Common myeloid progenitor, CD34-positive (primary cell): ENCODE data around the gene ADGRB3.

Source experiments
- CTCF ChIA-PET: fragments of 350-600 bp; sonication (Branson Sonifier 250); formaldehyde crosslinking; loops from one replicate; lab custom pipeline; 2021; ENCODE audit warnings: antibody characterized with exemption; lab: Charles Lee
- POLR2A ChIA-PET: fragments of 350-600 bp; sonication (Branson Sonifier 250); formaldehyde crosslinking; loops from one replicate; lab custom pipeline; 2021; ENCODE audit warnings: antibody characterized with exemption; lab: Charles Lee
- DNase-seq, 3 donors: peaks; one replicate each; pipeline versions ENCODE4 v3.0.0 to v3.0.0-alpha.2; 2013
- H3K27ac ChIP-seq, 2 experiments: 1 replicate in 1 of 2; 2 replicates in 1 of 2; pipeline ENCODE4 v1.7.0; 2013; ENCODE audit warnings: inconsistent platforms in 2 of 2, low read length in 2 of 2, mild to moderate bottlenecking in 2 of 2, low read depth in 1 of 2, moderate library complexity in 1 of 2; ENCODE audit not compliant: severe bottlenecking in 2 of 2, insufficient read depth in 1 of 2, poor library complexity in 1 of 2
- H3K27me3 ChIP-seq, 5 experiments: replicated peaks in 2 of 5; 1 replicate in 3 of 5; 2 replicates in 2 of 5; pipeline versions ENCODE4 v1.6.1 to v1.7.0; 2013; ENCODE audit warnings: low read length in 4 of 5, mild to moderate bottlenecking in 2 of 5, moderate library complexity in 2 of 5, inconsistent platforms in 1 of 5; ENCODE audit not compliant: insufficient read depth in 5 of 5, control insufficient read depth in 4 of 5
- H3K36me3 ChIP-seq, 4 experiments: 1 replicate in 2 of 4; 2 replicates in 2 of 4; pipeline versions ENCODE4 v1.6.1 to v1.7.0; 2013; ENCODE audit warnings: low read length in 3 of 4, control low read depth in 1 of 4, mild to moderate bottlenecking in 1 of 4; ENCODE audit not compliant: control insufficient read depth in 4 of 4, insufficient read depth in 4 of 4
- H3K4me1 ChIP-seq, 4 experiments: 1 replicate in 3 of 4; 2 replicates in 1 of 4; pipeline versions ENCODE4 v1.6.1 to v1.7.1; 2013; ENCODE audit warnings: low read length in 3 of 4, mild to moderate bottlenecking in 3 of 4, control low read depth in 1 of 4, inconsistent platforms in 1 of 4, moderate library complexity in 1 of 4; ENCODE audit not compliant: control insufficient read depth in 4 of 4, insufficient read depth in 4 of 4; ENCODE audit errors: control extremely low read depth in 1 of 4
- H3K4me3 ChIP-seq, 7 experiments: 1 replicate in 4 of 7; 2 replicates in 3 of 7; pipeline versions ENCODE4 v1.5.1 to v1.7.0; 2013; ENCODE audit warnings: mild to moderate bottlenecking in 7 of 7, low read length in 6 of 7, moderate library complexity in 6 of 7, inconsistent platforms in 2 of 7, low read depth in 2 of 7, control low read depth in 1 of 7; ENCODE audit not compliant: insufficient read depth in 4 of 7, control insufficient read depth in 1 of 7; ENCODE audit errors: extremely low read depth in 1 of 7
- H3K9me3 ChIP-seq, 5 experiments: 1 replicate in 4 of 5; 2 replicates in 1 of 5; pipeline versions ENCODE4 v1.6.1 to v1.7.1; 2013; ENCODE audit warnings: low read length in 4 of 5, mild to moderate bottlenecking in 2 of 5, inconsistent platforms in 1 of 5, low read depth in 1 of 5, moderate library complexity in 1 of 5; ENCODE audit not compliant: control insufficient read depth in 4 of 5, insufficient read depth in 2 of 5; ENCODE audit errors: control extremely low read depth in 1 of 5
- WGBS: methylation state at CpG from one replicate; pipeline ENCODE4 v1.1.5; 2013; ENCODE audit not compliant: insufficient coverage; 5-methylcytosine and 5-hydroxymethylcytosine counted together

The ADGRB3 gene

DNA sequence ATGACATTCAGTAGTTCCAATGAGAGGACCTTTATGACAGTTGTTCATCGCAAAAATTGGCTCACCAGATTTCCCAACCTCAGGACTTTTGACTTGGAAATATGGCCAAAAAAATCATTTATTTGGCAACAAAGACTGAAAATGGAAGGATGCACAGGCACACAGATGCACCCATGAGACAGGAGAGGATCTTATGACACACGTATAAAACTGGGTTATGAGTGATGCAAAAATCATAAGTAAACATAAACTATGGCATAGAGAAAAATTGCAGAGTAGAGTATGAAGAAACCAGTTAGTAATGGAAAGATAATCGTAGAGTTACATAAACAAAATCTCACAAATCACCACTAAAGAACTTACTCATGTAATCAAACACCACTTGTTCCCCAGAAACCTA, 546.9 kb downstream of the ADGRB3 start:
- POLR2A ChIA-PET: no interaction called here
- Histone ChIP-seq H3K9me3 (peaks cover 0 to 4% (median 0%) of the 10 kb centered on the region in 5 experiments), H3K27me3 (no peaks in the 10 kb centered on the region), H3K4me1 (no peaks in the 10 kb centered on the region), H3K36me3 (no peaks in the 10 kb centered on the region), H3K27ac (no peak overlapping the region), H3K4me3 (no peak overlapping the region)
- 100% methylated on average over 1 of the region's 3 CpGs for WGBS
- CTCF ChIA-PET: no interaction called here
- no peak for DNase-seq

GRCh38 chr6:69185276-69185675, 550.2 kb downstream of the ADGRB3 start:
- Histone ChIP-seq H3K27ac (no peak overlapping the region), H3K36me3 (no peaks in the 10 kb centered on the region), H3K27me3 (no peaks in the 10 kb centered on the region), H3K4me3 (no peak overlapping the region), H3K4me1 (no peaks in the 10 kb centered on the region), H3K9me3 (peaks cover 0 to under 1% (median 0%) of the 10 kb centered on the region in 5 experiments)
- ChIA-PET POLR2A (no interaction called here), CTCF (interaction anchor here (0.7 kb wide), 1 partner anchor 25 kb away, joined by 5 read pairs; no protein-coding TSS in a partner anchor)
- WGBS: 100% methylated on average over 1 of the region's 3 CpGs
- no peak for DNase-seq

DNA sequence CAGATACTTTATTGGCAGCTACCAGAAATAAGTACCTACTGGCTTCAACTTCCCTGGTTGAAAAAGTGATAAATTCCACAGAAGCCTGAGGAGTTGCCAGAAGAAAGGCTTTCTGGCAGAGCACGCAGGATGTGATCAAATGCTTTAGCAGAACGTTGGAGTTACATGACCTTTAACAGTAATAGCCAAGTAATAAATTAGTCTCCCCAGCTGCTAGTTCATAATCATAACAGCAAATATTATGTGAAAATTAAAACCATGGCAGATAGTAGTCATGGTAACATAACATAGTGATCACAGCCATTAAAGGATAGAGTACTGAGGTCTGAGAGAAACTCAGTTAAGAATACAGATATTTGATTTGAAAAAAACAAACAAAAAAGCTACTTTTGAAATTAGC, 567.7 kb downstream of the ADGRB3 start:
- H3K36me3 ChIP-seq: no peaks in the 10 kb centered on the region
- H3K27me3 ChIP-seq: no peaks in the 10 kb centered on the region
- H3K4me1 ChIP-seq: no peaks in the 10 kb centered on the region
- CTCF ChIA-PET: no interaction called here
- no peak overlapping the region for H3K4me3 ChIP-seq
- DNase-seq: no peak
- no peak overlapping the region for H3K27ac ChIP-seq
- WGBS: no CpG with 5 or more reads among the region's 2 CpGs
- H3K9me3 ChIP-seq: no peaks in the 10 kb centered on the region
- POLR2A ChIA-PET: no interaction called here

GRCh38 chr6:69216127-69216526, 581.0 kb downstream of the ADGRB3 start:
- Histone ChIP-seq H3K9me3 (no peaks in the 10 kb centered on the region), H3K36me3 (no peaks in the 10 kb centered on the region), H3K27ac (no peak overlapping the region), H3K4me1 (no peaks in the 10 kb centered on the region), H3K4me3 (no peak overlapping the region), H3K27me3 (no peaks in the 10 kb centered on the region)
- no peak for DNase-seq
- WGBS: no CpG with 5 or more reads among the region's 1 CpG
- ChIA-PET CTCF (no interaction called here), POLR2A (no interaction called here)

DNA sequence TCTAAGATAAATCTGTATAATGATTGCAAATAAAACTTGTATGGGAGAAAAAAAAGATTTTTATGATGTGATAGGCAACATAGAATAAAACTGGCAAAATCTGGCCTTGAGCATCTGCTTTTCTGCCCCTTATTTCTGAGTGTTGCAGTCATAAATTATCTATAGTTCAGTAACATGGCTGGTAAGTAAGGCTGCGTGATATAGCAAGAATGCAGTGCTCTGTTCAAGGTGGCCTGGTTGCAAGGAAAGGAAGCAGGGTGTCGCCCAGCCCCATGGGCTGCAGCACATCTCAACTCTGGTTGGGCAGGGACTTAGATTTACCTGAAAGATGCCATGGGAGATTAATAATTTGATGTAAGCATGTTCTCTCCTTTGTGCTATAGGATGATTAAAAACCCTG, 582.3 kb downstream of the ADGRB3 start:
- Histone ChIP-seq H3K27ac (no peak overlapping the region), H3K36me3 (no peaks in the 10 kb centered on the region), H3K27me3 (no peaks in the 10 kb centered on the region), H3K4me1 (no peaks in the 10 kb centered on the region), H3K9me3 (no peaks in the 10 kb centered on the region), H3K4me3 (no peak overlapping the region)
- no peak for DNase-seq
- ChIA-PET POLR2A (no interaction called here), CTCF (no interaction called here)
- WGBS: 83% methylated on average over 2 of the region's 2 CpGs

DNA sequence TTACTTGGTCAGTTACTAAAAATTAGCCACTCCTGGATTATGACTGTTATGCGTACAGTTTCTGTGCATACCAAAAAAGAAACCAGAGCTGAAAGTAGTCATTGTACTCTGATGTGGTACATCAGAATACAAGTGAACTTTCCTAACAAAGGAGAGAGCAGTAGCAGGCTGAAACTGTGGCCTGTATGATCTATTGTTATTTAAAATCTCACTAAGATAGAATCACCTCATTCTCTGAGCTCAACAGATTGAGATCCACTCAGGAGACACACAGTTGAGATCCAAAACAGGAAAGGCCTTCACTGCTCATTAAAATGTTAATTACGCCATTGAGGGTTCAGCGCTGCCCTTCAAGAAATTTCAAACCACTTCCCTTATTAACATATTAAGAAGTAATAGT, 585.3 kb downstream of the ADGRB3 start:
- no peak overlapping the region for H3K27ac ChIP-seq
- no peak for DNase-seq
- H3K4me3 ChIP-seq: no peak overlapping the region
- WGBS: 100% methylated on average over 1 of the region's 3 CpGs
- no peaks in the 10 kb centered on the region for H3K9me3 ChIP-seq
- no peaks in the 10 kb centered on the region for H3K36me3 ChIP-seq
- no peaks in the 10 kb centered on the region for H3K27me3 ChIP-seq
- no peaks in the 10 kb centered on the region for H3K4me1 ChIP-seq
- ChIA-PET CTCF (no interaction called here), POLR2A (no interaction called here)

DNA sequence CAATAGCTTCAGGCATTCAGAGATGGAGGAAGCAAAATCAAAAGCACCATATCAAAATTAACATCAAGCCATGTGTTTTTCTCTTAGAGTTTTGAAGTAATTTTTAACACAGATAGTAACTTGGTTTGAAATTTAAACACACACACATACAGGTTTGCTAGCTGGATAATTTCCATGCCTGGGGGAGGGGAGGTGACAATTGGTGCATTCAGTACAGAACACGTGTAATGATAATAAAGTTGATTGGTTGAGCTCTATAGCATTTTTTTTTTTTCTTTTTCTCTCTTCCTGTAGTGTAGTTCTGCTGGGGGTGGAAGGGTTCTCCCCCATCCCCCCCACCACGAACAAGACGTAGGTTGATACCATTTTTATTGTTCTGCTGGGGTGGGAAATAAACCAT, 596.9 kb downstream of the ADGRB3 start:
- no CpG with 5 or more reads among the region's 3 CpGs for WGBS
- Histone ChIP-seq H3K27me3 (peaks cover 0 to 2% (median 0%) of the 10 kb centered on the region in 5 experiments), H3K27ac (no peak overlapping the region), H3K4me1 (no peaks in the 10 kb centered on the region), H3K4me3 (no peak overlapping the region), H3K9me3 (peaks cover 0 to 3% (median 0%) of the 10 kb centered on the region in 5 experiments), H3K36me3 (no peaks in the 10 kb centered on the region)
- CTCF ChIA-PET: no interaction called here
- no peak for DNase-seq
- POLR2A ChIA-PET: no interaction called here
